Psoas muscle (tissue), 8 donors: Measurements from ENCODE around the gene ADORA2B. TPM values are rescaled to one million over a fixed set of nuclear protein-coding genes. Genes with fewer than 3 reads are reported as not detected.

ENCODE experiments used
- ATAC-seq, 4 donors: fragments of 200-7000 bp; cut with Tn5 transposase; one replicate each; pipeline ENCODE4 v1.9.1; 2020; ENCODE audit warnings: moderate library complexity in 3 of 4, mild to moderate bottlenecking in 2 of 4
- DNase-seq, 2 donors: peaks; one replicate each; pipeline ENCODE4 v3.0.0-alpha.2; 2020
- H3K27ac ChIP-seq: fragments of 200-600 bp; one replicate; pipeline ENCODE4 v1.8.0; 2022
- H3K27me3 ChIP-seq, 3 donors: fragments of 200-600 bp in 1 of 3; one replicate each; pipeline versions ENCODE4 v1.6.1 to v1.8.0; 2013 to 2022; ENCODE audit warnings: low read length in 2 of 3, mild to moderate bottlenecking in 2 of 3, moderate library complexity in 1 of 3; ENCODE audit not compliant: insufficient read depth in 3 of 3
- H3K36me3 ChIP-seq, 2 donors: fragments of 200-600 bp in 1 of 2; one replicate each; pipeline versions ENCODE4 v1.6.1 to v1.8.0; 2013 to 2022; ENCODE audit warnings: low read depth in 1 of 2, mild to moderate bottlenecking in 1 of 2, moderate library complexity in 1 of 2; ENCODE audit not compliant: insufficient read depth in 1 of 2
- H3K4me1 ChIP-seq: fragments of 200-600 bp; one replicate; pipeline ENCODE4 v1.8.0; 2022
- H3K4me3 ChIP-seq: fragments of 200-600 bp; one replicate; pipeline ENCODE4 v1.8.0; 2022; ENCODE audit warnings: mild to moderate bottlenecking
- H3K9me3 ChIP-seq: fragments of 200-600 bp; one replicate; pipeline ENCODE4 v1.8.0; 2022
- CTCF ChIP-seq: fragments of 200-600 bp; IDR thresholded peaks from one replicate; pipeline ENCODE4 v1.8.0; 2022; ENCODE audit warnings: antibody characterized with exemption
- WGBS, 3 donors: extraction: QIAGEN DNeasy Blood & Tissue Kit; methylation state at CpG; one replicate each; pipeline versions ENCODE4 v1.1.6 to v1.1.7; 2013; 5-methylcytosine and 5-hydroxymethylcytosine counted together
- intact Hi-C, 2 donors: fragments of 100-400 bp; cut with DNase I; formaldehyde crosslinking; loops; one replicate each; pipeline versions ENCODE4 v1.11.0 to v1.14.2; 2022
- polyA plus RNA-seq, 3 donors: library from polyadenylated mRNA; stranded (reverse); fragments of 200-250 nt; gene quantifications; one replicate each; pipeline ENCODE4 v1.2.3, GENCODE V29; 2013
- total RNA-seq, 4 donors: library from RNA; stranded (reverse); fragmentation: NEBNext Ultra II Directional in 2 of 4; extraction: Animal tissue kit (Norgen Biotek cat#: 25700) in 2 of 4; gene quantifications; one replicate each; pipeline versions ENCODE4 v1.2.1 to v1.2.4, GENCODE V29; 2021 to 2023
- donor health status: healthy with polysubstance abuse.
- donor health status: DM: no; HTN: no; CAD: no; lungs with moderate emphysema.
- donor health status: Bipolar disorder and iron deficiency.
- donor health status: healthy.
- donor health status: DM: yes; HTN: yes; CAD: no.
- donor health status: DM: no; HTN: no; CAD: no.
- donor health status: DM: no; HTN: no; CAD: no.
- donor health status: DM: yes; HTN: yes; CAD: no.

The ADORA2B gene
- total and polyA plus RNA-seq, 7 donors = 0.07 to 0.36 (median 0.20) TPM

DNA sequence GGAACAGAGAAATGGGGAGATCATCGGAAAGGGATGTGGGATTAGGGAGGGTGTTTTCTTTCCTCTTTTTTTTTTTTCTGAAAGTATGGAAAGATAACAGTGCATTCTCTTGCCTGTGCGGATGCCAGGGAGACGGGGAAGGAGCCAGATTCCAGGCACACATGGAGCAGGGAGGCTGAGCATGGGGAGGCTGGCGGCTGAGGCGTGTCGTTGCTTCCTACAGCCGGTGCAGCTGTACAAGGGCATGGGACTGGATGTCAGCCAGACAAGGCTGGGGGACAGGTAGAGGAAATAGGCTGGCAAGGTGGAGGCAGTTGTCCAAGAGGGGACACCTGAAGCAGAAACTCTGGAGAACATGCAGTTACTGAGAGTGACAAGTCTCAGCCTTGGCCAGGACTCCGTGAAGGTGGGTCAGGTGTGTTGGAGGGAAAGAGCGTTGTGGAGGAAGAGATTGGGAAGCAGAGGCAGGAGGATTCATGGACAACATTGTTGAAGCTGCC lies 16.6 kb upstream of the ADORA2B start:
- WGBS, 3 donors = 50 to 54% (median 52%) methylated on average over 9 of the region's 9 CpGs
- no peaks in the 10 kb centered on the region for H3K9me3 ChIP-seq
- DNase-seq = no peak
- no peak overlapping the region for H3K4me3 ChIP-seq
- ATAC-seq = no peak
- no peak for TF ChIP-seq CTCF
- no peak overlapping the region for H3K27ac ChIP-seq
- H3K4me1 ChIP-seq = no peaks in the 10 kb centered on the region
- no peaks in the 10 kb centered on the region for H3K36me3 ChIP-seq
- H3K27me3 ChIP-seq = peaks cover 0 to 4% (median 0%) of the 10 kb centered on the region in 3 donors
- intact Hi-C loops = no loop called here

GRCh38 chr17:15929941-15930340 lies 15.0 kb upstream of the ADORA2B start:
- H3K4me1 ChIP-seq = no peaks in the 10 kb centered on the region
- DNase-seq (no peak), ATAC-seq (no peak)
- H3K36me3 ChIP-seq = no peaks in the 10 kb centered on the region
- no peak for TF ChIP-seq CTCF
- intact Hi-C loops = no loop called here
- H3K4me3 ChIP-seq = no peak overlapping the region
- WGBS, 3 donors = 53 to 60% (median 56%) methylated on average over 4 of the region's 4 CpGs
- peaks cover 0 to 4% (median 0%) of the 10 kb centered on the region in 3 donors for H3K27me3 ChIP-seq
- H3K27ac ChIP-seq = no peak overlapping the region
- H3K9me3 ChIP-seq = no peaks in the 10 kb centered on the region

DNA sequence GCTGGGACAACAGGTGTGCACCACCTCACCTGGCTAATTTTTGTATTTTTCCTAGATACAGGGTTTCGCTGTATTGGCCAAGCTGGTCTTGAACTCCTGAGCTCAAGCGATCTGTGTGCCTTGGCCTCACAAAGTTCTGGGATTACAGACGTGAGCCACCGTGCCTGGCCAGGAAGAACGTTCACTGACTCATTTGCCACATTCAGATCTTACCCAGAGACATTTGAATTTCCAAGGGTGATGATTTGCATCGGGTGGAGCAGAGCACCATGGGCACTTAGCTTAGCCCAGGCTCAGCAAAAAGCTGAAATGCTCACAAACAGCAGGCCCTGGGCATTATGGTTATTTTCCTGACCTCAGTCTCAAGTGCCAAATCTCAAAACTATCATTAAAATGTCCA lies 14.5 kb upstream of the ADORA2B start:
- intact Hi-C loops = no loop called here
- no peaks in the 10 kb centered on the region for H3K4me1 ChIP-seq
- 57 to 71% (median 59%) methylated on average over 6 of the region's 6 CpGs for WGBS, 3 donors
- no peak for TF ChIP-seq CTCF
- H3K36me3 ChIP-seq = no peaks in the 10 kb centered on the region
- no peaks in the 10 kb centered on the region for H3K9me3 ChIP-seq
- no peak overlapping the region for H3K27ac ChIP-seq
- ATAC-seq (no peak), DNase-seq (no peak)
- peaks cover 0 to 4% (median 0%) of the 10 kb centered on the region in 3 donors for H3K27me3 ChIP-seq
- H3K4me3 ChIP-seq = no peak overlapping the region

- H3K36me3 ChIP-seq = no peaks in the 10 kb centered on the region
- H3K27me3 ChIP-seq = peaks cover 0 to under 1% (median 0%) of the 10 kb centered on the region in 3 donors
- no peak for ATAC-seq
- H3K4me1 ChIP-seq = no peaks in the 10 kb centered on the region
- no peak overlapping the region for H3K27ac ChIP-seq
- no peaks in the 10 kb centered on the region for H3K9me3 ChIP-seq
- DNase-seq = no peak
- no peak for TF ChIP-seq CTCF
- H3K4me3 ChIP-seq = no peak overlapping the region
- intact Hi-C loops = no loop called here
Observed at GRCh38 chr17:15931394-15931793, 13.5 kb upstream of the ADORA2B start.

DNA sequence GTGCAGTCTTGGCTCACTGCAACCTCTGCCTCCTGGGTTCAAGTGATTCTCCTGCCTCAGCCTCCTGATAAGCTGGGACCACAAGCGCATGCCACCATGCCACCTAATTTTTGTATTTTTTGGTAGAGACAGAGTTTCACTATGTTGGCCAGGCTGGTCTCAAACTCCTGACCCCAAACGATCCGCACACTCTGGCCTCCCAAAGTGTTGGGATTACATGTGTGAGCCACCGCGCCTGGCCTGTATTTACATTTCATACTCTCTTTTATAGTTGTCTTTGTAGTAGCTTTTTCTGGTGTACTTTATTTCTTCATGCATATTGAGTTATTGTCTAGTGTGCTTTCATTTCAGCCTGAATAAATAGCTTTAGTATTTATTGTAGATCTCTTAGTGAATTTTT lies 10.1 kb upstream of the ADORA2B start:
- 94 to 96% (median 95%) methylated on average over 5 of the region's 5 CpGs for WGBS, 3 donors
- DNase-seq (no peak), ATAC-seq (no peak)

More for the DNA sequence above, 10.1 kb upstream of the ADORA2B start:
- H3K4me3 ChIP-seq = no peak overlapping the region
- H3K27ac ChIP-seq = no peak overlapping the region
- no peaks in the 10 kb centered on the region for H3K36me3 ChIP-seq
- intact Hi-C loops = no loop called here
- H3K9me3 ChIP-seq = no peaks in the 10 kb centered on the region
- no peaks in the 10 kb centered on the region for H3K27me3 ChIP-seq
- no peak for TF ChIP-seq CTCF
- no peaks in the 10 kb centered on the region for H3K4me1 ChIP-seq
